Smooth muscle cell (in vitro differentiated cells): ENCODE results near the gene COL20A1. TPM values are rescaled to one million over a fixed set of nuclear protein-coding genes. Genes with fewer than 3 reads are reported as not detected.

ENCODE experiments used
- DNase-seq: peaks from one replicate; lab custom pipeline; 2025; ENCODE audit not compliant: unreplicated experiment; lab: John Stamatoyannopoulos, UW
- H2AFZ ChIP-seq: fragments of 200-600 bp; sonication (generic); 2 replicates; pipeline ENCODE4 v1.6.0; 2016; ENCODE audit warnings: antibody characterized with exemption, low read depth, mild to moderate bottlenecking
- H3F3A ChIP-seq: fragments of 200-600 bp; sonication (generic); 2 replicates; pipeline ENCODE4 v1.6.0; 2017; ENCODE audit warnings: antibody characterized with exemption, low read depth
- H3K27ac ChIP-seq: fragments of 200-600 bp; sonication (generic); 2 replicates; pipeline ENCODE4 v1.5.1; 2016; ENCODE audit warnings: low read depth, mild to moderate bottlenecking
- H3K27me3 ChIP-seq: fragments of 200-600 bp; sonication (generic); 2 replicates; pipeline ENCODE4 v1.6.1; 2016; ENCODE audit warnings: low read depth, mild to moderate bottlenecking
- H3K36me3 ChIP-seq: fragments of 200-600 bp; sonication (generic); 2 replicates; pipeline ENCODE4 v1.5.1; 2016; ENCODE audit warnings: low read depth
- H3K4me1 ChIP-seq: fragments of 200-600 bp; sonication (generic); 2 replicates; pipeline ENCODE4 v1.5.1; 2016; ENCODE audit warnings: low read depth
- H3K4me2 ChIP-seq: fragments of 200-600 bp; sonication (generic); 2 replicates; pipeline ENCODE4 v1.6.0; 2016; ENCODE audit warnings: mild to moderate bottlenecking
- H3K4me3 ChIP-seq: fragments of 200-600 bp; sonication (generic); 2 replicates; pipeline ENCODE4 v1.5.1; 2016; ENCODE audit warnings: mild to moderate bottlenecking
- H3K79me2 ChIP-seq: fragments of 200-600 bp; sonication (generic); 2 replicates; pipeline ENCODE4 v1.6.0; 2016; ENCODE audit warnings: low read depth, mild to moderate bottlenecking
- H3K9ac ChIP-seq: fragments of 200-600 bp; sonication (generic); 2 replicates; pipeline ENCODE4 v1.6.0; 2016; ENCODE audit warnings: low read depth
- H3K9me3 ChIP-seq: fragments of 200-600 bp; sonication (generic); replicated peaks from 2 replicates; pipeline ENCODE4 v1.5.1; 2016; ENCODE audit warnings: low read depth
- H4K20me1 ChIP-seq: fragments of 200-600 bp; sonication (generic); 2 replicates; pipeline ENCODE4 v1.6.0; 2016; ENCODE audit warnings: low read depth
- WGBS: methylation state at CpG from one replicate; pipeline ENCODE4 v1.1.7; 2016; ENCODE audit warnings: low lambda C conversion rate; 5-methylcytosine and 5-hydroxymethylcytosine counted together
- polyA plus RNA-seq: library from polyadenylated mRNA; unstranded; fragments of >200 nt; fragmentation: Nextera tagmentation; extraction: Ambion mirVana; gene quantifications from 2 replicates; pipeline ENCODE4 v1.2.1, GENCODE V29; 2016
- total RNA-seq: library from RNA; depleted of rRNA; stranded (reverse); fragments of >200 nt; gene quantifications from 2 replicates; pipeline ENCODE4 v1.2.3, GENCODE V29; 2014
- TF ChIP-seq, protein P1 (sequence below): fragments of 200-600 bp; sonication (generic); IDR thresholded peaks from 2 replicates; pipeline ENCODE4 v1.5.1; 2017; ENCODE audit warnings: borderline replicate concordance, mild to moderate bottlenecking, antibody characterized with exemption; ENCODE audit not compliant: insufficient read depth, poor library complexity, severe bottlenecking

COL20A1 gene
- total and polyA plus RNA-seq, 2 experiments from 2014 or later = 0.23 to 0.36 TPM

DNA sequence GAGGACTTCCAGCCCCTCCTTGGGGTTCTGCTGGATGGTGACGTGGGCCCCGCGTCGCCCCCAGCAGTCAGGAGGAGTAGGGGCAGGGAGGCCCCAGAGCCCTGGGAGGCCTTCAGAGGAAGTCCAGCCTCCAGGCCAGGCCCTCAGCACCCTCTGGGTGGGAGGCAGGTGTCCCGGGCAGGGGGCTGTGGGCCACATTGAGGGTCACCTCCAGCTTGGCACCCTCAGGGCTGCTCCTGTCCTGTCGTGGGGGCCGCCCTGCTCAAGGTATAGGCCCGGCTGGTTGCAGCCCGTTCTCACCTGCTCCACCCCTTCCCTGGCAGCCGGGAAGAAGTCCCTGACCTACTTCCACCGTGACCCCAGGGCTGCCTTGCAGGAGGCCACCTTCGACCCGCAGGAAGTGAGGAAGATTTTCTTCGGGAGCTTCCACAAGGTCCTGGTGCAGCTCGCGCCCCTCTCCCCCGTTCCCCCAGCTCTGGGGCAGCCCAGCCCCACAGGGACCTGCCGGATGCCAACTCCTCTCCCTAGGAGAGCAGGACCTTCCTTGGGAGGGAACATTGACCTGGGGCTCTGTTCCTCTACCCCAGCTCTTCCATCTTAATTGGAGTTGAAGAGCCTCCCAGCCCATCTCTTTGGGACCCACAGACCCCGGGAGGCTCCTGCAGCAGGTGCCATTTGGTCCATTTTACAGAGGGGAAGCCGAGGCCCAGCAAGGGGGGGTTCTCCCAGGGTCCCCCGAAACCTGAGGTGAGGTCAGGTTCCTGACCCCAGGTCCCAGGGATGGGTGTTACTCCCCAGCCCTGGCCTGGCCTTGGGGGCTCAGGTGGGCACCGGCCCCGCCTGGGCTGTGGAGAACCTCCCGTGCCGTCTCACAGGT, 26.4 kb downstream of the COL20A1 start:
- DNase-seq = no peak

DNA sequence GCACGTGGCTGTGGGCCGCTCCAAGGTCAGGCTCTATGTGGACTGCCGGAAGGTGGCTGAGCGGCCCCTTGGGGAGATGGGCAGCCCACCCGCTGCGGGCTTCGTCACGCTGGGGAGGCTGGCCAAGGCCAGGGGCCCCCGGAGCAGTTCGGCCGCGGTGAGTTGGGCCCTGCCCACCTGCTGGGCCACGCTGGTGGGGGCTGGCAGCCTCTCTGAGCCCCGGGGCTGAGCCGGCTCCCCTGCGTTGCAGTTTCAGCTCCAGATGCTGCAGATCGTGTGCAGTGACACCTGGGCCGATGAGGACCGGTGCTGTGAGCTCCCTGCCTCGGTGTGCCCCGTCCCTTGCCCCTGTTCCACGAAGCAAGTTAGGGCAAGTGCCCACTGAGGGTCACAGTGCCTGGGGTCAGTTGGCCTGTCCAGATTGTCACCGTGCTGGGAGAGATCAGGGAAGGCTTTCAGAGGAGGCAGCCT, 27.1 kb downstream of the COL20A1 start:
- Histone ChIP-seq H3K4me3 (no peak overlapping the region), H3F3A (no peaks in the 10 kb centered on the region), H4K20me1 (no peaks in the 10 kb centered on the region), H3K4me2 (no peak overlapping the region), H3K4me1 (no peaks in the 10 kb centered on the region), H3K9me3 (no peaks in the 10 kb centered on the region), H3K36me3 (no peaks in the 10 kb centered on the region), H3K79me2 (no peaks in the 10 kb centered on the region), H3K27ac (no peak overlapping the region), H2AFZ (no peak overlapping the region), H3K27me3 (no peaks in the 10 kb centered on the region), H3K9ac (no peak overlapping the region)
- no peak for DNase-seq
- WGBS = 93% methylated on average over 22 of the region's 23 CpGs
- TF ChIP-seq, protein P1, sequence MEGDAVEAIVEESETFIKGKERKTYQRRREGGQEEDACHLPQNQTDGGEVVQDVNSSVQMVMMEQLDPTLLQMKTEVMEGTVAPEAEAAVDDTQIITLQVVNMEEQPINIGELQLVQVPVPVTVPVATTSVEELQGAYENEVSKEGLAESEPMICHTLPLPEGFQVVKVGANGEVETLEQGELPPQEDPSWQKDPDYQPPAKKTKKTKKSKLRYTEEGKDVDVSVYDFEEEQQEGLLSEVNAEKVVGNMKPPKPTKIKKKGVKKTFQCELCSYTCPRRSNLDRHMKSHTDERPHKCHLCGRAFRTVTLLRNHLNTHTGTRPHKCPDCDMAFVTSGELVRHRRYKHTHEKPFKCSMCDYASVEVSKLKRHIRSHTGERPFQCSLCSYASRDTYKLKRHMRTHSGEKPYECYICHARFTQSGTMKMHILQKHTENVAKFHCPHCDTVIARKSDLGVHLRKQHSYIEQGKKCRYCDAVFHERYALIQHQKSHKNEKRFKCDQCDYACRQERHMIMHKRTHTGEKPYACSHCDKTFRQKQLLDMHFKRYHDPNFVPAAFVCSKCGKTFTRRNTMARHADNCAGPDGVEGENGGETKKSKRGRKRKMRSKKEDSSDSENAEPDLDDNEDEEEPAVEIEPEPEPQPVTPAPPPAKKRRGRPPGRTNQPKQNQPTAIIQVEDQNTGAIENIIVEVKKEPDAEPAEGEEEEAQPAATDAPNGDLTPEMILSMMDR = no peak

More for the DNA sequence above, 26.4 kb downstream of the COL20A1 start:
- Histone ChIP-seq H3K4me3 (no peak overlapping the region), H2AFZ (no peak overlapping the region), H3K36me3 (no peaks in the 10 kb centered on the region), H3K9ac (no peak overlapping the region), H3K27ac (no peak overlapping the region), H3F3A (no peaks in the 10 kb centered on the region), H3K4me2 (no peak overlapping the region), H3K79me2 (no peaks in the 10 kb centered on the region), H3K9me3 (no peaks in the 10 kb centered on the region), H3K4me1 (no peaks in the 10 kb centered on the region), H4K20me1 (no peaks in the 10 kb centered on the region), H3K27me3 (no peaks in the 10 kb centered on the region)
- TF ChIP-seq, protein P1 = no peak
- WGBS = 93% methylated on average over 25 of the region's 25 CpGs

DNA sequence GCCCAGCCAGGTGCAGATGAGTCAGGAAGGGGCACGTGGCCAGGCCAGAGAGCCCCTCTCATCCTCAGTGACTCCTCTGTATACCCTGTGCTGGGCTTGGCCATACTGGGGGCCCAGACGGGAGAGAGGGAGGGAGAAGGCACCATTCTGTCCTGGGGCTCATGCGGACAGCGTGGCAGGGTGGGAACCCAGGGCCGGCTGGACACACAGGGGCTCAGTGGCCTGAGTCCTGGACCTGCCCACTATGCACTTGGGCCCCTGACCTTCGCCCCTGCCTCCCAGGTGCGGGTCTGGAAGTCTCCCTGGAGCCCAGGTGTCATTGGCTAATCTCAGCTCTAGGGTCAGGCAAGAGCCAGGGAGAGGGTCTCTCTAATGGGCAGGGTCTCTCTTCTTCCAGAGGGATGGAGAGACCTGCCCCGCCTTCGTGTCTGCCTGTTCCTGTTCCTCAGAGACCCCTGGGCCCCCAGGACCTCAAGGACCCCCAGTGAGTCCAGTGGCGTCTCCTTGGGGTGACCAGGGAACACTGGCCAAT, 27.7 kb downstream of the COL20A1 start:
- H3K4me3 ChIP-seq = no peak overlapping the region
- H3K9me3 ChIP-seq = no peaks in the 10 kb centered on the region
- H3K4me2 ChIP-seq = no peak overlapping the region
- no peaks in the 10 kb centered on the region for H4K20me1 ChIP-seq
- TF ChIP-seq, protein P1 = no peak
- no peak overlapping the region for H3K27ac ChIP-seq
- WGBS = 82% methylated on average over 10 of the region's 10 CpGs
- H2AFZ ChIP-seq = no peak overlapping the region
- DNase-seq = no peak
- H3K4me1 ChIP-seq = no peaks in the 10 kb centered on the region
- no peaks in the 10 kb centered on the region for H3K79me2 ChIP-seq
- no peaks in the 10 kb centered on the region for H3K36me3 ChIP-seq
- no peak overlapping the region for H3K9ac ChIP-seq
- no peaks in the 10 kb centered on the region for H3K27me3 ChIP-seq
- no peaks in the 10 kb centered on the region for H3F3A ChIP-seq
